SK-N-SH treated with all-trans-retinoic acid at 6 μM for 48 hours (cell line): ENCODE measurements around the gene SORCS3.

Experiments
- ATAC-seq: fragments of 200-7000 bp; cut with Tn5 transposase; 3 replicates; pipeline ENCODE4 v1.9.1; 2020; ENCODE audit warnings: mild to moderate bottlenecking, moderate library complexity
- ARNTL ChIP-seq: fragments of 450-650 bp; formaldehyde crosslinking; IDR thresholded peaks from 2 replicates; pipeline ENCODE4 v1.5.0; 2020; ENCODE audit warnings: low read depth, mild to moderate bottlenecking, moderate library complexity, borderline replicate concordance
- BACH2 ChIP-seq: fragments of 250-450 bp; sonication (Bioruptor Pico); IDR thresholded peaks from 2 replicates; pipeline ENCODE4 v1.9.0; 2021; ENCODE audit warnings: mild to moderate bottlenecking, borderline replicate concordance
- CSDC2 ChIP-seq: fragments of 250-450 bp; sonication (Bioruptor Pico); IDR thresholded peaks from 2 replicates; pipeline ENCODE4 v1.5.0; 2020; ENCODE audit warnings: mild to moderate bottlenecking, moderate library complexity
- ESRRG ChIP-seq: fragments of 250-450 bp; sonication (Bioruptor Pico); IDR thresholded peaks from 2 replicates; pipeline ENCODE4 v1.6.1; 2021; ENCODE audit warnings: mild to moderate bottlenecking
- ISL1 ChIP-seq: fragments of 250-450 bp; sonication (Bioruptor Pico); IDR thresholded peaks from 2 replicates; pipeline ENCODE4 v2.1.2; 2022; ENCODE audit warnings: mild to moderate bottlenecking, moderate library complexity
- OSR1 ChIP-seq: fragments of 250-450 bp; sonication (Bioruptor Pico); IDR thresholded peaks from 2 replicates; pipeline ENCODE4 v1.8.0; 2022; ENCODE audit warnings: moderate library complexity, mild to moderate bottlenecking, inconsistent platforms
- PPARA ChIP-seq: fragments of 250-450 bp; sonication (Bioruptor Pico); IDR thresholded peaks from 2 replicates; pipeline ENCODE4 v1.5.0; 2020; ENCODE audit warnings: mild to moderate bottlenecking, borderline replicate concordance
- RARB ChIP-seq: fragments of 250-450 bp; sonication (Bioruptor Pico); IDR thresholded peaks from 2 replicates; pipeline ENCODE4 v1.8.0; 2021; ENCODE audit warnings: mild to moderate bottlenecking, moderate library complexity
- SNAI2 ChIP-seq: fragments of 250-450 bp; sonication (Bioruptor Pico); IDR thresholded peaks from 2 replicates; pipeline ENCODE4 v1.5.0; 2020; ENCODE audit warnings: mild to moderate bottlenecking, moderate library complexity
- TCF4 ChIP-seq: fragments of 250-450 bp; sonication (Bioruptor Pico); IDR thresholded peaks from 2 replicates; pipeline ENCODE4 v1.8.0; 2021; ENCODE audit warnings: mild to moderate bottlenecking, moderate library complexity, borderline replicate concordance
- TOX ChIP-seq: fragments of 250-450 bp; sonication (Bioruptor Pico); IDR thresholded peaks from 2 replicates; pipeline ENCODE4 v1.8.0; 2021; ENCODE audit warnings: mild to moderate bottlenecking, moderate library complexity, borderline replicate concordance
- ZC3H10 ChIP-seq: fragments of 250-450 bp; sonication (Bioruptor Pico); IDR thresholded peaks from 2 replicates; pipeline ENCODE4 v1.5.1; 2021; ENCODE audit warnings: mild to moderate bottlenecking, moderate library complexity
- ZFP30 ChIP-seq: fragments of 450-650 bp; formaldehyde crosslinking; IDR thresholded peaks from 2 replicates; pipeline ENCODE4 v1.5.0; 2022; ENCODE audit warnings: mild to moderate bottlenecking, moderate library complexity
- ZNF565 ChIP-seq: fragments of 450-650 bp; formaldehyde crosslinking; conservative IDR thresholded peaks from 2 replicates; pipeline ENCODE4 v1.5.0; 2020; ENCODE audit warnings: low read depth, mild to moderate bottlenecking, moderate library complexity
- ZNF70 ChIP-seq: fragments of 450-650 bp; formaldehyde crosslinking; IDR thresholded peaks from 2 replicates; pipeline ENCODE4 v1.5.0; 2020; ENCODE audit warnings: mild to moderate bottlenecking, moderate library complexity
- ZNF8 ChIP-seq: fragments of 450-650 bp; formaldehyde crosslinking; IDR thresholded peaks from 2 replicates; pipeline ENCODE4 v1.5.0; 2020; ENCODE audit warnings: mild to moderate bottlenecking, moderate library complexity
- TF ChIP-seq, protein P1 (sequence below): fragments of 250-450 bp; sonication (Bioruptor Pico); IDR thresholded peaks from 2 replicates; pipeline ENCODE4 v1.8.0; 2020; ENCODE audit warnings: mild to moderate bottlenecking, moderate library complexity, borderline replicate concordance
- TF ChIP-seq, protein P2 (sequence below): fragments of 250-450 bp; sonication (Bioruptor Pico); IDR thresholded peaks from 2 replicates; pipeline ENCODE4 v1.5.1; 2021; ENCODE audit warnings: mild to moderate bottlenecking, moderate library complexity
- TF ChIP-seq, protein P3 (sequence below): fragments of 250-450 bp; sonication (Bioruptor Pico); IDR thresholded peaks from 2 replicates; pipeline ENCODE4 v1.5.1; 2020; ENCODE audit warnings: low read depth, mild to moderate bottlenecking, moderate library complexity
- TF ChIP-seq, protein P4 (sequence below): fragments of 250-450 bp; sonication (Bioruptor Pico); IDR thresholded peaks from 2 replicates; pipeline ENCODE4 v1.5.0; 2020; ENCODE audit warnings: mild to moderate bottlenecking, moderate library complexity

Gene SORCS3

DNA sequence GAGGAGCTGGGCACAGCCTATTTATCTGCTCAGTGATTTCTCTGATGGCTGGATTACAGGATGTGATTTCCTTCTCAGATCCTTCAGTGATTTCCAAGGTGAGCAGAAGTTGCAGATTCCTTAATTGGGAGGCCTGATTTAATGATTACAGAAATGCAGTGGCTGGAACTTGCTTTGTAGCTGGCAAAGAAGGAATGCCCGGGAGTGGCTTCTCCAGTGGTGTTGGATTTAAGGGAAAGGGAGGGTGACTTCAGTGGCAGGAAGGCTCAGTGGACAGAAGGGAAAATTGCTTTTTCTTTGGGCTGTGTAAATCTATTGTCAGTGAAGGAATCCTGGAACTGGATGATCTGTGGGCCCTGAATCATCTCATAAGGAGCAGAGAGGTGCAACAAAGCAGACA is 5.1 kb downstream of the SORCS3 start:
- no peak for ATAC-seq
- TF ChIP-seq, protein P1, sequence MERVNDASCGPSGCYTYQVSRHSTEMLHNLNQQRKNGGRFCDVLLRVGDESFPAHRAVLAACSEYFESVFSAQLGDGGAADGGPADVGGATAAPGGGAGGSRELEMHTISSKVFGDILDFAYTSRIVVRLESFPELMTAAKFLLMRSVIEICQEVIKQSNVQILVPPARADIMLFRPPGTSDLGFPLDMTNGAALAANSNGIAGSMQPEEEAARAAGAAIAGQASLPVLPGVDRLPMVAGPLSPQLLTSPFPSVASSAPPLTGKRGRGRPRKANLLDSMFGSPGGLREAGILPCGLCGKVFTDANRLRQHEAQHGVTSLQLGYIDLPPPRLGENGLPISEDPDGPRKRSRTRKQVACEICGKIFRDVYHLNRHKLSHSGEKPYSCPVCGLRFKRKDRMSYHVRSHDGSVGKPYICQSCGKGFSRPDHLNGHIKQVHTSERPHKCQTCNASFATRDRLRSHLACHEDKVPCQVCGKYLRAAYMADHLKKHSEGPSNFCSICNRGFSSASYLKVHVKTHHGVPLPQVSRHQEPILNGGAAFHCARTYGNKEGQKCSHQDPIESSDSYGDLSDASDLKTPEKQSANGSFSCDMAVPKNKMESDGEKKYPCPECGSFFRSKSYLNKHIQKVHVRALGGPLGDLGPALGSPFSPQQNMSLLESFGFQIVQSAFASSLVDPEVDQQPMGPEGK (CRISPR knock-in tag), result no peak
- TF ChIP-seq, protein P2, sequence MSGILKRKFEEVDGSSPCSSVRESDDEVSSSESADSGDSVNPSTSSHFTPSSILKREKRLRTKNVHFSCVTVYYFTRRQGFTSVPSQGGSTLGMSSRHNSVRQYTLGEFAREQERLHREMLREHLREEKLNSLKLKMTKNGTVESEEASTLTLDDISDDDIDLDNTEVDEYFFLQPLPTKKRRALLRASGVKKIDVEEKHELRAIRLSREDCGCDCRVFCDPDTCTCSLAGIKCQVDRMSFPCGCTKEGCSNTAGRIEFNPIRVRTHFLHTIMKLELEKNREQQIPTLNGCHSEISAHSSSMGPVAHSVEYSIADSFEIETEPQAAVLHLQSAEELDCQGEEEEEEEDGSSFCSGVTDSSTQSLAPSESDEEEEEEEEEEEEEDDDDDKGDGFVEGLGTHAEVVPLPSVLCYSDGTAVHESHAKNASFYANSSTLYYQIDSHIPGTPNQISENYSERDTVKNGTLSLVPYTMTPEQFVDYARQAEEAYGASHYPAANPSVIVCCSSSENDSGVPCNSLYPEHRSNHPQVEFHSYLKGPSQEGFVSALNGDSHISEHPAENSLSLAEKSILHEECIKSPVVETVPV (CRISPR knock-in tag), result no peak
- TF ChIP-seq PPARA (CRISPR knock-in tag), result no peak
- TF ChIP-seq, protein P3, sequence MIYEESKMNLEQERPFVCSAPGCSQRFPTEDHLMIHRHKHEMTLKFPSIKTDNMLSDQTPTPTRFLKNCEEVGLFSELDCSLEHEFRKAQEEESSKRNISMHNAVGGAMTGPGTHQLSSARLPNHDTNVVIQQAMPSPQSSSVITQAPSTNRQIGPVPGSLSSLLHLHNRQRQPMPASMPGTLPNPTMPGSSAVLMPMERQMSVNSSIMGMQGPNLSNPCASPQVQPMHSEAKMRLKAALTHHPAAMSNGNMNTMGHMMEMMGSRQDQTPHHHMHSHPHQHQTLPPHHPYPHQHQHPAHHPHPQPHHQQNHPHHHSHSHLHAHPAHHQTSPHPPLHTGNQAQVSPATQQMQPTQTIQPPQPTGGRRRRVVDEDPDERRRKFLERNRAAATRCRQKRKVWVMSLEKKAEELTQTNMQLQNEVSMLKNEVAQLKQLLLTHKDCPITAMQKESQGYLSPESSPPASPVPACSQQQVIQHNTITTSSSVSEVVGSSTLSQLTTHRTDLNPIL (CRISPR knock-in tag), result no peak
- no peak for TF ChIP-seq SNAI2 (CRISPR knock-in tag)
- TF ChIP-seq TCF4 (CRISPR knock-in tag), result no peak
- TF ChIP-seq BACH2 (CRISPR knock-in tag), result no peak
- no peak for TF ChIP-seq ZNF8 (CRISPR knock-in tag)
- no peak for TF ChIP-seq TOX (CRISPR knock-in tag)
- TF ChIP-seq ZNF565 (CRISPR knock-in tag), result no peak
- no peak for TF ChIP-seq CSDC2 (CRISPR knock-in tag)
- no peak for TF ChIP-seq ZNF70 (CRISPR knock-in tag)
- no peak for TF ChIP-seq ISL1 (CRISPR knock-in tag)
- TF ChIP-seq ESRRG (CRISPR knock-in tag), result no peak
- TF ChIP-seq ZFP30 (CRISPR knock-in tag), result no peak
- TF ChIP-seq, protein P4, sequence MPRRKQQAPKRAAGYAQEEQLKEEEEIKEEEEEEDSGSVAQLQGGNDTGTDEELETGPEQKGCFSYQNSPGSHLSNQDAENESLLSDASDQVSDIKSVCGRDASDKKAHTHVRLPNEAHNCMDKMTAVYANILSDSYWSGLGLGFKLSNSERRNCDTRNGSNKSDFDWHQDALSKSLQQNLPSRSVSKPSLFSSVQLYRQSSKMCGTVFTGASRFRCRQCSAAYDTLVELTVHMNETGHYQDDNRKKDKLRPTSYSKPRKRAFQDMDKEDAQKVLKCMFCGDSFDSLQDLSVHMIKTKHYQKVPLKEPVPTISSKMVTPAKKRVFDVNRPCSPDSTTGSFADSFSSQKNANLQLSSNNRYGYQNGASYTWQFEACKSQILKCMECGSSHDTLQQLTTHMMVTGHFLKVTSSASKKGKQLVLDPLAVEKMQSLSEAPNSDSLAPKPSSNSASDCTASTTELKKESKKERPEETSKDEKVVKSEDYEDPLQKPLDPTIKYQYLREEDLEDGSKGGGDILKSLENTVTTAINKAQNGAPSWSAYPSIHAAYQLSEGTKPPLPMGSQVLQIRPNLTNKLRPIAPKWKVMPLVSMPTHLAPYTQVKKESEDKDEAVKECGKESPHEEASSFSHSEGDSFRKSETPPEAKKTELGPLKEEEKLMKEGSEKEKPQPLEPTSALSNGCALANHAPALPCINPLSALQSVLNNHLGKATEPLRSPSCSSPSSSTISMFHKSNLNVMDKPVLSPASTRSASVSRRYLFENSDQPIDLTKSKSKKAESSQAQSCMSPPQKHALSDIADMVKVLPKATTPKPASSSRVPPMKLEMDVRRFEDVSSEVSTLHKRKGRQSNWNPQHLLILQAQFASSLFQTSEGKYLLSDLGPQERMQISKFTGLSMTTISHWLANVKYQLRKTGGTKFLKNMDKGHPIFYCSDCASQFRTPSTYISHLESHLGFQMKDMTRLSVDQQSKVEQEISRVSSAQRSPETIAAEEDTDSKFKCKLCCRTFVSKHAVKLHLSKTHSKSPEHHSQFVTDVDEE, result no peak
- no peak for TF ChIP-seq RARB (CRISPR knock-in tag)
- no peak for TF ChIP-seq ZC3H10 (CRISPR knock-in tag)
- TF ChIP-seq ARNTL, result no peak
- TF ChIP-seq, all 23 proteins: peak for 0

DNA sequence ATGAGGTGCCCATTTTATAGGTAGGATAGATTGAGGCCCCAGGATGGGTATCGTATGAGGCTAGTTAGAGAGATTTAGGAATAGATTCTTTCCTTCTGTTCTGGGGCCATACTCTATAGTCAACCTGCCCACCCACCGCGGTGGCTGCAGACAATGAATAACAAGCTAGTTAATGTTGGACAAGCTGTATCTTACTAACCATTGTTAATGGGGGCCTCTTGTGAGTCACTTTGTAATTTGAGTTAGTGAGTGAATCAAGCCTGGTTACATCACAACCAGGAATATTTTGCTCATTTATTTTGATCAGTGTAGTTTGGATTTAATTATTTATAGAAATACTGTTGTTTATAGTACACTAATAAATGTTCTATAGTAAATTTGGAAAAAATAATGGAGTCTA is 7.3 kb downstream of the SORCS3 start:
- ATAC-seq, result no peak
- TF ChIP-seq OSR1 (CRISPR knock-in tag), result no peak

DNA sequence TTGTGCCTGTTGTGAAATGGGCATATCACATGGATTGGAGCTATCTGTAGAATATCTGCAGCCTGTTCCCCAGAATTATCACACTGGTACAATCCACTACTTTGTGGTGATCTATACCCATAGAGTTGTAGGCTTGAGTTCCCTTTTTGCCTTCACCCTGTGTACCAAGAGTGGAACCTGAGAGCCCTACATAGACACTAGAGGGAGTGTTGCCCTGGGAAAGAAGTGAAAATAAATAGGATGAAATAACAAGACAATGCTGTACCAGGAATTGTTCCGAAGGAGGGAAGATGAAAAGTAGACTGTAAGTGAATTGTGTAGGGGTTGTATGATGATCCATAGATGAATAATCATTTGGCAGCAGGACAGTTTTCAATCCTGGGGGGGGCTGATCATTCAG is 9.0 kb downstream of the SORCS3 start:
- no peak for ATAC-seq
- TF ChIP-seq ZNF8 (CRISPR knock-in tag) (no peak), ISL1 (CRISPR knock-in tag) (no peak), BACH2 (CRISPR knock-in tag) (no peak), TOX (CRISPR knock-in tag) (no peak), ARNTL (no peak), SNAI2 (CRISPR knock-in tag) (no peak), ESRRG (CRISPR knock-in tag) (no peak), ZNF70 (CRISPR knock-in tag) (no peak)
- TF ChIP-seq, protein P1 (CRISPR knock-in tag), result no peak
- TF ChIP-seq, protein P3 (CRISPR knock-in tag), result no peak
- TF ChIP-seq, protein P2 (CRISPR knock-in tag), result no peak
